Cardiac septum (tissue), 1 donor: ENCODE results near the gene TPI1. TPM values are rescaled to one million over a fixed set of nuclear protein-coding genes. Genes with fewer than 3 reads are reported as not detected.

Experiments used
- DNase-seq: peaks from one replicate; pipeline ENCODE4 v3.0.0-alpha.2; 2020; ENCODE audit warnings: low spot score
- intact Hi-C: fragments of 100-400 bp; cut with DNase I; formaldehyde crosslinking; loops from one replicate; pipeline ENCODE4 v1.14.0; 2022
- total RNA-seq: library from RNA; stranded (reverse); fragmentation: NEBNext Ultra II Directional; extraction: Animal tissue kit (Norgen Biotek cat#: 25700); gene quantifications from one replicate; pipeline ENCODE4 v1.2.1, GENCODE V29; 2021
- donor health status: DM: no; HTN: no; CAD: no.

TPI1 gene
- total RNA-seq, 1 donor from 2014 or later: 657 TPM

DNA sequence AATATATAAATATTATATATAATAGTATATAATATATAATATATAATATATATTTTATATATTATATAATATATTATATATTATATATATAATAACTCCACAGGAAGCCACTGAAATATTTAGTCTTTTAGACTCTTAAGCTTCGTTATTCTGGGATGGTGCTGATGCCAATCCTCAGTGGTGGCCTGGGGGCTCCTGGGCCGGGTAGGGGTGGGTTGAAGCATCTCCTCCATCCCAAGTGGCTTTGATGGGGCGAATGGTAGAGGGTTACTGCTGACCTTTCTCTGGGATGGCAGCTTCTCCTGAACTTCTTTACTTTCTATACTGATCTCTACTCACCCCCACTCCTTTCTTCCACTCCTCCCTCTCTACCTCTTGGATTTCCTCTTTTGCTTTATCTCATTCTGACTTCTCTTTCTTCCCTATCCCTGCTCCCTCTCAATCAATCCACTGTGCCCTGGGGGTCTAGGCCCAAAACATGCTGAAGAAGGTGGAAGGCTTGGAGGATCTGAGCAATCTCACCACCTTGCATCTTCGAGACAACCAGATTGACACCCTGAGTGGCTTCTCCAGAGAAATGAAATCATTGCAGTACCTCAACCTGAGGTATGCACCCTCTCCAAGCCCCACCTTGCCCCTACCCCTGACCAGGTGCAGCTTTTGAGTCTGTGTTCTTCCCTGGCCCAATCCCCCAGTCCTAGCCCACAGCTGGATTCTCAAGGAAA is 42.3 kb downstream of the TPI1 start:
- no peak for DNase-seq

DNA sequence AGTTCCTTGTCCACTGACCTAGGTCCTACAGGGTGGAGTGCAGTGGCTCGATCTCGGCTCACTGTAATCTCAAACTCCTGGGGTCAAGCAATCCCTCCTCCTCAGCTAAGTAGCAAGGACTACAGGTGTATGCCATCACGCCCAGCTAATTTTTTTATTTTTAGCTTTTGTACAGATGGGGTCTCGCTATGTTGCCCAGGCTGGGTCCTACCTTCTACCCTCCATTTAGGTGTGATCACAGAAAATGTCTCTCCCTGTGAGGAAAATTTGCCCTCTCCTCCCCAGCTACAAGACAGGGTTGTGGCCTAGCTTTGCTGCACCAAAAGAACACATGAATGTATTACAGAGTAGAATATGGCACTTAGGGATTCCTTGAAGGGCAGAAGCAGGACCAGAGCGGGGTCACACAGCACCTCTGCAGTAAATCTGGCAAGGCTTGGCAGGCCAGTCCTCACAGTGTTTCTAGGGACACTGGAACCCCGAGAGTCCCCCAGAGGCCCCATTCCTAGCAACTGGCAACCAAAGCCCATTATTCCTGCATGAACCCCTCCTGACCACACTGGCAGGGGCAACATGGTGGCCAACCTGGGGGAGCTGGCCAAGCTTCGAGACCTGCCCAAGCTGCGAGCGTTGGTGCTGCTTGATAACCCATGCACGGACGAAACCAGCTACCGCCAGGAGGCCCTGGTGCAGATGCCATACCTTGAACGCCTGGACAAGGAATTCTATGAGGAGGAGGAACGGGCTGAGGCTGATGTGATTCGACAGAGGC is 45.0 kb downstream of the TPI1 start:
- DNase-seq: no peak
- intact Hi-C loops: no loop called here

More for the DNA sequence above, 42.3 kb downstream of the TPI1 start:
- intact Hi-C loops: no loop called here

DNA sequence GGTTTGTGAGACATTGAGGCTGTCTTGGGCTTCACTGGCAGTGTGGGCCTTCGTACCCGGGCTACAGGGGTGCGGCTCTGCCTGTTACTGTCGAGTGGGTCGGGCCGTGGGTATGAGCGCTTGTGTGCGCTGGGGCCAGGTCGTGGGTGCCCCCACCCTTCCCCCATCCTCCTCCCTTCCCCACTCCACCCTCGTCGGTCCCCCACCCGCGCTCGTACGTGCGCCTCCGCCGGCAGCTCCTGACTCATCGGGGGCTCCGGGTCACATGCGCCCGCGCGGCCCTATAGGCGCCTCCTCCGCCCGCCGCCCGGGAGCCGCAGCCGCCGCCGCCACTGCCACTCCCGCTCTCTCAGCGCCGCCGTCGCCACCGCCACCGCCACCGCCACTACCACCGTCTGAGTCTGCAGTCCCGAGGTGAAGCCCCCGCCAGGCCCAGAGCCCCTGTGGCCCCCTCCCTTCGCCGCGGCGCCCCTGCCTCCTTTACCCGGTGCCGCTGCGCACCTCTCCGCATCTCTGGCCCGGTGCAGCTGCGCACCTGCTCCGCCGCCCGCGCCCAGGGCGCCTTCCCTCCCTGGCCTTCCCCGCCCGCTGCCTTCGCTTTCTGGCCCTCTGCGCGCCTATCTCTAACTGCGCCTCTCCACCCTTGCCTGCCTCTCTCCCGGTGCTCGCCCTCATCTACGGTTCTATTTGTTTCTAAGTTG is 47.1 kb downstream of the TPI1 start, which contains the start of gene ENO2:
TSS of gene ENO2 (plus strand) at position 335 of the 701 bp plus-strand sequence. CDS start 1,253 bp downstream, outside the sequence.
- intact Hi-C loops: no loop called here
- peak; percentile 86 for DNase-seq

DNA sequence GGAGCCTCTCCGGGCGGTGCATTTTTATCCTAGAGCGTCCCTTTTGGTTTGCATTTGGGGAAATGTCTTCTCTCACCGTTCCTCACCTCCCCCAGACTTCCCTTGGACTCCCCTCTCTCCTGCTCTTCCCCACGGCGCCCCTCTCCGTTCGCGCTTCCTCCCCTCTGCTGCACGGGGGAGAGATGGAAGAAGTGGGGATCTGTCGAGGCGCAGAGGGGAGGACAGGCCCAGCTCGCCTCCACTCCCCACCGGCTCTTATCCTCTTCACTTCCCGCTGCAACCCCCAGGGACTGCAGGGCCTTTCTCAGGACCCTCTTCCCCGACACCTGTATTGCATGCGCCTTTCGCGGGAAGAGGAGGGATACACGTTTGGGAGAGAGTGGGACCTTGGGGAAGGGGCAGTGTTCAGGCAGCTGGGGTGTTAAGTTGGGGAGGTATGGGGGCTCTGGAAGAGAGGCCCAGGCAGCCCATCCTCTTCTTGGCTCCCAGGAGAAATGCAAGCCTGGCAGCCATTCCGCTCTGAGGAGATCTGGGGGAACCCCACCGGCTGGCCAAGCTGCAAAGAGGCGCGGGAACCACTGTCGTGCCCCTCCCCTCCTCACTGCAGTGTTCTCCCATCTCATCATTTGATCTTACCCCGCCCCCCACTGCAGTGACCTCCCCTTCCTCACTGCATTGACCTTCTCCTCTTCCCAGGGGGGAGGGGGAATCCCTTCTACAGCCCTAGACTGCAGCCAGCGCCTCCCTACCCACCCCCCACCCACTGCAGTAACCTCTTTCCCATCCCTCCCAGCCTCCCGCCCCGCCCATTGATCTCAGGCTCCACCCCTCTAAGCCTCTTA is 47.8 kb downstream of the TPI1 start:
- no peak for DNase-seq
- intact Hi-C loops: no loop called here

DNA sequence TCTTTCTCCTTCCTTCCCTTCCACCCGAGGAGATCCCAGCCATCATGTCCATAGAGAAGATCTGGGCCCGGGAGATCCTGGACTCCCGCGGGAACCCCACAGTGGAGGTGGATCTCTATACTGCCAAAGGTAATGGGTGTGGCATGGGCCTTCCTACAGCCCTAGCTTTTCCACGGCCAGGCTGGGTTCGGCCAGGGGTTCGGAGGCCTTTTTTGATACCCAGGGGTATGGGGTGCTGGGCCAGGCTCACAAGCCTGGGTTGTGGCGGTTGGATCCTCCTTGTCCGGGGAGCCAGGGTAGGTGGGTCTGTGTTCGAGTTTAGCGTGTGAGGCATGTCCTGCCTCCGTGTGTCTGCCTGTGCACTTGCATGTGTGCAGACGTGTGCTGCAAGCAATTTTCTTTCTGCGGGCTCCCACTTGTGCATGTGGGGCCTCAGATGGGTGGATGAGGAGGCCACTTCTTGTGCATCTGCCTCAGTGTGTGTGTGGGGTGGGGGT is 48.5 kb downstream of the TPI1 start:
- intact Hi-C loops: no loop called here
- DNase-seq: no peak

DNA sequence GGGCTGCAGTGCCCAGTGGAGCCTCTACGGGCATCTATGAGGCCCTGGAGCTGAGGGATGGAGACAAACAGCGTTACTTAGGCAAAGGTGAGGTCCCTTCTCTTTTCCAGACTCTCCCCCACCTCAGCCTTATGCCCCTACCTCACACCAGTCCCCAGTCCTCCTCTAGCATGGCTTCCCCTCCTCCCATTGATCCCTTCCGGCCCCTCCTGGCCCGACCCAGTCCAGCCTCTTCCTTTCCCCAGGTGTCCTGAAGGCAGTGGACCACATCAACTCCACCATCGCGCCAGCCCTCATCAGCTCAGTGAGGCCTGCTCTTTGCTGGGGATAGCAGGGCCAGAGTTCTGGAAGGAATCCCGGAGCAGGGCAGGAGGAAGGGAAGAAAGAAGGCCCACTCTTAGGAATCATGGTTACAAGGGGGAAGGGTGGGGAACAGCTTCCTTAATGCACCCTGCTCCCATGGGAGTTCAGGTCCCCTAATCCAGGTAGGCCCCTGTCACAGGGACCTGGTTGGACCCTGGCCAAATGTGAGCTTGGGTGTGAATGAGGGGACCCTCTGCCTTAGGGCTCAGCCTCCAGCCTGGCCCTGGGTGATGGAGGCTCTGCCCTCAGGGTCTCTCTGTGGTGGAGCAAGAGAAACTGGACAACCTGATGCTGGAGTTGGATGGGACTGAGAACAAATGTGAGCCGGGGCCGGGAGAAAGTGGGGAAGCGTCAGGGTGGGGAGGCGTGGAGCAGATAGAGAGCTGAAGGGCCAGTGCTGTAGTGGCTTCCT is 49.3 kb downstream of the TPI1 start:
- intact Hi-C loops: no loop called here
- no peak for DNase-seq

DNA sequence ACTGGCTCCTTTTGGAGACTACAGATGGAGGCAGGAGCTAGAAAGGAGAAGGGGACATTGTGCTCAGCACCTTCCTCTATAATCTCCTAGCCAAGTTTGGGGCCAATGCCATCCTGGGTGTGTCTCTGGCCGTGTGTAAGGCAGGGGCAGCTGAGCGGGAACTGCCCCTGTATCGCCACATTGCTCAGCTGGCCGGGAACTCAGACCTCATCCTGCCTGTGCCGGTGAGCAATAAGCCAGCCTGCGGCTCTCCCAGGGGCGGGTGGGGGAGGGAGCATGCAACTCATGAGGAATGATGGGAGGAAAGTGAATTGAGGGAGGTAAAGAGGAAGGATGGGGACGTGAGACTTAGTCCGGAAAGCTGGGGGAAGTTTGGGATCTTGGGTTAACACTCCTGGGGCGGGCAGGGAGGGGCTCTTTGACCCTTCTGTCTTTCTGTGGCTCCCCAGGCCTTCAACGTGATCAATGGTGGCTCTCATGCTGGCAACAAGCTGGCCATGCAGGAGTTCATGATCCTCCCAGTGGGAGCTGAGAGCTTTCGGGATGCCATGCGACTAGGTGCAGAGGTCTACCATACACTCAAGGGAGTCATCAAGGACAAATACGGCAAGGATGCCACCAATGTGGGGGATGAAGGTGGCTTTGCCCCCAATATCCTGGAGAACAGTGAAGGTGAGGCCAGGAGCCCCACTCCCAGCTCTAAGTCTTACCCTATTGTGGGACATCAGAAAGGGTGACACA is 50.3 kb downstream of the TPI1 start:
- intact Hi-C loops: no loop called here
- no peak for DNase-seq

DNA sequence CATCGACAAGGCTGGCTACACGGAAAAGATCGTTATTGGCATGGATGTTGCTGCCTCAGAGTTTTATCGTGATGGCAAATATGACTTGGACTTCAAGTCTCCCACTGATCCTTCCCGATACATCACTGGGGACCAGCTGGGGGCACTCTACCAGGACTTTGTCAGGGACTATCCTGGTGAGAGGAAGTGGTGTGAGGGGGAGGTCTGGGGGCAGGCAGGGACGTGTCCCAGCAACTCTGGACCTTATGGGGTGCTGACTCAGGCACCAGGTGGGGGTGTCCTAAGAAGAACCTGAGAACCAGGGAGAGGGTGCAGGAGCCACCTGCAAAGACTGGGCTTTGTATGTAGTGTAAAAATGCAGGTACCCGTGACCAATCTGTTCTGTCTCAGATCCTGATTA is 52.3 kb downstream of the TPI1 start:
- DNase-seq: no peak
- intact Hi-C loops: no loop called here

Other genes with a start within 250 kb of the TPI1 start
- 2.6 TPM for gene LPAR5, start 231.6 kb upstream of the TPI1 start, total RNA-seq
- gene ACRBP, start 220.1 kb upstream of the TPI1 start, total RNA-seq: 1.6 TPM
- gene ING4, start 204.4 kb upstream of the TPI1 start, total RNA-seq: 20.6 TPM
- 32.7 TPM for gene ZNF384, start 178.2 kb upstream of the TPI1 start, total RNA-seq
- gene PIANP, start 166.7 kb upstream of the TPI1 start, total RNA-seq: 0.40 TPM
- 64.7 TPM for gene COPS7A, start 143.5 kb upstream of the TPI1 start, total RNA-seq
- 135 TPM for gene MLF2, start 114.4 kb upstream of the TPI1 start, total RNA-seq
- 234 TPM for gene PTMS, start 101.2 kb upstream of the TPI1 start, total RNA-seq
- gene LAG3, start 95.0 kb upstream of the TPI1 start, total RNA-seq: 0.57 TPM
- 3.8 TPM for gene CD4, start 78.0 kb upstream of the TPI1 start, total RNA-seq
- gene GPR162, start 45.7 kb upstream of the TPI1 start, total RNA-seq: 5.7 TPM
- 25.7 TPM for gene P3H3, start 39.1 kb upstream of the TPI1 start, total RNA-seq
- gene GNB3, start 26.6 kb upstream of the TPI1 start, total RNA-seq: 9.7 TPM
- 0.65 TPM for gene CDCA3, start 16.2 kb upstream of the TPI1 start, total RNA-seq
- gene USP5, start 15.4 kb upstream of the TPI1 start, total RNA-seq: 83.5 TPM
- gene SPSB2, start 5.8 kb downstream of the TPI1 start, total RNA-seq: 4.5 TPM
- gene LRRC23, start 37.3 kb downstream of the TPI1 start, total RNA-seq: 13.3 TPM
- 29.7 TPM for gene ENO2, start 47.0 kb downstream of the TPI1 start, total RNA-seq
- gene ATN1, start 60.4 kb downstream of the TPI1 start, total RNA-seq: 76.9 TPM
- gene RNU7-1, start 76.3 kb downstream of the TPI1 start, total RNA-seq: not detected
- 162 TPM for gene C12orf57, start 76.5 kb downstream of the TPI1 start, total RNA-seq
- 7.0 TPM for gene PTPN6, start 83.8 kb downstream of the TPI1 start, total RNA-seq
- gene PHB2, start 103.1 kb downstream of the TPI1 start, total RNA-seq: 125 TPM
- gene EMG1, start 103.4 kb downstream of the TPI1 start, total RNA-seq: 32.7 TPM
- 19.7 TPM for gene LPCAT3, start 150.9 kb downstream of the TPI1 start, total RNA-seq
- gene C1S, start 193.2 kb downstream of the TPI1 start, total RNA-seq: 69.0 TPM
- gene C1R, start 224.9 kb downstream of the TPI1 start, total RNA-seq: 96.9 TPM
- gene C1RL, start 241.7 kb downstream of the TPI1 start, total RNA-seq: 10.5 TPM